Pancreas (tissue), 10 donors: Measurements from ENCODE around the gene TAOK3. TPM values are rescaled to one million over a fixed set of nuclear protein-coding genes. Genes with fewer than 3 reads are reported as not detected.

Experiments used
- ATAC-seq, 4 donors: fragments of 200-7000 bp; cut with Tn5 transposase; one replicate each; pipeline versions ENCODE4 v1.8.0 to v1.9.1; 2020; ENCODE audit warnings: mild to moderate bottlenecking in 4 of 4, moderate library complexity in 4 of 4
- DNase-seq, 6 donors: peaks; one replicate each; pipeline ENCODE4 v3.0.0-alpha.2; 2020
- FAIRE-seq: peaks from 2 replicates; lab custom pipeline; 2012; peaks lifted over from hg19 to GRCh38; lab: Jason Lieb, UNC
- H3K27ac ChIP-seq, 4 donors: fragments of 200-600 bp; sonication (generic); 1 replicate in 3 of 4; 2 replicates in 1 of 4; pipeline versions ENCODE4 v1.5.0 to v1.8.0; 2020
- H3K27me3 ChIP-seq, 4 donors: fragments of 200-600 bp; one replicate each; pipeline ENCODE4 v1.8.0; 2021
- H3K36me3 ChIP-seq, 3 donors: fragments of 200-600 bp; sonication (generic) in 1 of 3; one replicate each; pipeline versions ENCODE4 v1.5.0 to v1.8.0; 2020 to 2021
- H3K4me1 ChIP-seq, 3 donors: fragments of 200-600 bp; one replicate each; pipeline ENCODE4 v1.8.0; 2021
- H3K4me3 ChIP-seq, 4 donors: fragments of 200-600 bp; sonication (generic) in 2 of 4; one replicate each; pipeline versions ENCODE4 v1.5.0 to v1.8.0; 2020 to 2021
- H3K9me3 ChIP-seq, 4 donors: fragments of 200-600 bp; one replicate each; pipeline ENCODE4 v1.8.0; 2021
- WGBS, 2 donors: extraction: QIAGEN DNeasy Blood & Tissue Kit; methylation state at CpG; one replicate each; pipeline ENCODE4 v1.1.7; 2013; 5-methylcytosine and 5-hydroxymethylcytosine counted together
- intact Hi-C, 3 donors: fragments of 100-400 bp; cut with DNase I; formaldehyde crosslinking; loops; one replicate each; pipeline versions ENCODE4 v1.11.1 to v1.14.2; 2022
- polyA plus RNA-seq, 2 donors: library from polyadenylated mRNA; stranded (reverse); fragments of 200-250 nt; gene quantifications; one replicate each; pipeline ENCODE4 v1.2.3, GENCODE V29; 2013
- total RNA-seq, 6 donors: library from RNA; stranded (reverse); fragmentation: NEBNext Ultra II Directional in 4 of 6; extraction: Animal tissue kit (Norgen Biotek cat#: 25700) in 4 of 6; gene quantifications; one replicate each; pipeline versions ENCODE4 v1.2.1 to v1.2.4, GENCODE V29; 2021 to 2023
- TF ChIP-seq, protein P1 (sequence below), 4 donors: fragments of 200-600 bp; sonication (generic) in 3 of 4; IDR thresholded peaks; one replicate each; pipeline versions ENCODE4 v1.5.0 to v1.8.0; 2021; ENCODE audit warnings: antibody characterized with exemption in 4 of 4
- donor health status: healthy with polysubstance abuse.
- donor health status: DM: no; HTN: no; CAD: no; lungs with moderate emphysema.
- donor health status: DM: no; HTN: no; CAD: no.
- donor health status: control.
- donor health status: control.
- donor health status: Bipolar disorder and iron deficiency.
- donor health status: DM: yes; HTN: yes; CAD: no.
- donor health status: DM: no; HTN: no; CAD: no.
- donor health status: DM: no; HTN: no; CAD: no.
- donor health status: DM: yes; HTN: yes; CAD: no.

Gene TAOK3
- total and polyA plus RNA-seq, 8 donors: 7.9 to 21.0 (median 11.4) TPM

DNA sequence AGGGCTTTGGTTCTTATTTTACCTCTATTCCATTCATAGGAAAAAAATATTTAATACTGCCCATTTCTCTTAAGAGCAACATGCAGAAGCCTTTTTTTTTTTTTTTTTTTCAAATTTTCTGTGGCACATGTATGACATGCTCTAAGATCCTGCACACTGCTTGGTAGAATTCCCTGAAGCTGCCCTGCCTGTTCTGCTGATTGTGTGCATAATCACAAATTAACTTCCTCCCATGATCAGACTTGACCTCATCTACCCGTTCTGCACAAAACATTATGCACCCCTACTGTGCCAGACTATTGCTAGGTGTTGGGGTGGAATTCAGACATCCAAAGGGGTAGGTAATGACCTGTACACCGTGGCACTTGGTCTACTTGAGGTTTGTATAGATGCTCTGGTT, 25.8 kb upstream of the TAOK3 start:
- intact Hi-C loops: no loop called here
- FAIRE-seq (no peak), DNase-seq (no peak), ATAC-seq (no peak)
- H3K9me3 ChIP-seq: no peaks in the 10 kb centered on the region
- no peaks in the 10 kb centered on the region for H3K27me3 ChIP-seq
- peaks cover 0 to 58% (median 12%) of the 10 kb centered on the region in 3 donors for H3K36me3 ChIP-seq
- no peaks in the 10 kb centered on the region for H3K4me1 ChIP-seq
- TF ChIP-seq, protein P1, sequence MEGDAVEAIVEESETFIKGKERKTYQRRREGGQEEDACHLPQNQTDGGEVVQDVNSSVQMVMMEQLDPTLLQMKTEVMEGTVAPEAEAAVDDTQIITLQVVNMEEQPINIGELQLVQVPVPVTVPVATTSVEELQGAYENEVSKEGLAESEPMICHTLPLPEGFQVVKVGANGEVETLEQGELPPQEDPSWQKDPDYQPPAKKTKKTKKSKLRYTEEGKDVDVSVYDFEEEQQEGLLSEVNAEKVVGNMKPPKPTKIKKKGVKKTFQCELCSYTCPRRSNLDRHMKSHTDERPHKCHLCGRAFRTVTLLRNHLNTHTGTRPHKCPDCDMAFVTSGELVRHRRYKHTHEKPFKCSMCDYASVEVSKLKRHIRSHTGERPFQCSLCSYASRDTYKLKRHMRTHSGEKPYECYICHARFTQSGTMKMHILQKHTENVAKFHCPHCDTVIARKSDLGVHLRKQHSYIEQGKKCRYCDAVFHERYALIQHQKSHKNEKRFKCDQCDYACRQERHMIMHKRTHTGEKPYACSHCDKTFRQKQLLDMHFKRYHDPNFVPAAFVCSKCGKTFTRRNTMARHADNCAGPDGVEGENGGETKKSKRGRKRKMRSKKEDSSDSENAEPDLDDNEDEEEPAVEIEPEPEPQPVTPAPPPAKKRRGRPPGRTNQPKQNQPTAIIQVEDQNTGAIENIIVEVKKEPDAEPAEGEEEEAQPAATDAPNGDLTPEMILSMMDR (IDR thresholded peaks at IDR 0.05): no peak
- H3K4me3 ChIP-seq: no peak overlapping the region
- H3K27ac ChIP-seq: no peak overlapping the region
- 73 to 83% methylated on average over 2 of the region's 2 CpGs for WGBS, 2 donors

GRCh38 chr12:118397708-118398440, 25.2 kb upstream of the TAOK3 start:
- no peak overlapping the region for H3K4me3 ChIP-seq
- H3K27ac ChIP-seq: no peak overlapping the region
- H3K4me1 ChIP-seq: no peaks in the 10 kb centered on the region
- no peaks in the 10 kb centered on the region for H3K9me3 ChIP-seq
- peaks cover 0 to 57% (median 6%) of the 10 kb centered on the region in 3 donors for H3K36me3 ChIP-seq
- ATAC-seq (no peak), DNase-seq (no peak), FAIRE-seq (no peak)
- WGBS, 2 donors: 86 to 87% methylated on average over 10 of the region's 10 CpGs
- H3K27me3 ChIP-seq: no peaks in the 10 kb centered on the region
- intact Hi-C loops: no loop called here
- TF ChIP-seq, protein P1 (IDR thresholded peaks at IDR 0.05): no peak

DNA sequence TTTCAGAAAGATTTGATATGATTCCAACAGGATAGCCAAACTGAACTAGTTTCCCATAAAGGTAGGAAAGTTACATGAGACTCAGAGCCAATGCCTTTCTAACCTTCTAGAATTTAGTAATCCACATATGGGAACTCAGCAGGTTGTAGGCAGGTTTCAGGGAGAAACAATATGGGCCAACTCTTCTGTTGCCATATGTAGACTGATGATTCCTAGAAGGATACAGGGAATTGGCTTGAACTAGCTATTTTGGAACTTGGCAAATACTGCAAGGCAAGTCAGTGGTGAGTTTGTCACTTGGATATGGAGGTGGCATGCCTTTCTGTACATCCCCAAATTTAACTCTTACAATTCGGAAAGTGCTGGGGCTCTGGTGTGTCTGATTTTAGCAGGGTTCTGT, 19.1 kb upstream of the TAOK3 start:
- no peak overlapping the region for H3K27ac ChIP-seq
- no peak overlapping the region for H3K4me3 ChIP-seq
- no peaks in the 10 kb centered on the region for H3K27me3 ChIP-seq
- 98 to 100% methylated on average over 1 of the region's 1 CpG for WGBS, 2 donors
- H3K9me3 ChIP-seq: no peaks in the 10 kb centered on the region
- no peak for ATAC-seq
- peaks cover 0 to 70% (median 12%) of the 10 kb centered on the region in 3 donors for H3K36me3 ChIP-seq
- FAIRE-seq: no peak
- TF ChIP-seq, protein P1 (IDR thresholded peaks at IDR 0.05): no peak
- no peak for DNase-seq
- intact Hi-C loops: no loop called here
- no peaks in the 10 kb centered on the region for H3K4me1 ChIP-seq

- H3K27ac ChIP-seq: no peak overlapping the region
- peaks cover 0 to 70% (median 13%) of the 10 kb centered on the region in 3 donors for H3K36me3 ChIP-seq
- H3K9me3 ChIP-seq: no peaks in the 10 kb centered on the region
- no peaks in the 10 kb centered on the region for H3K27me3 ChIP-seq
- no peak for DNase-seq
- WGBS, 2 donors: 89 to 96% methylated on average over 2 of the region's 2 CpGs
- no peak for FAIRE-seq
- TF ChIP-seq, protein P1 (IDR thresholded peaks at IDR 0.05): no peak
- no peaks in the 10 kb centered on the region for H3K4me1 ChIP-seq
- intact Hi-C loops: no loop called here
- no peak overlapping the region for H3K4me3 ChIP-seq
- ATAC-seq: peak in 2 of 4 donors; percentile 12 to 23
Measured at GRCh38 chr12:118391424-118391823, 18.7 kb upstream of the TAOK3 start.
